Activated CD8-positive, alpha-beta memory T cell treated with anti-CD3 and anti-CD28 coated beads for 24 hours (primary cell): Measurements from ENCODE around the gene SLC9C2.
"Not testable (repeated sequence)": the region's sequence is repeated elsewhere in the genome, so short reads cannot be mapped to it uniquely, and the experiment has no call there.

ENCODE experiments used
- DNase-seq: peaks from one replicate; pipeline ENCODE4 v3.0.0-alpha.2; 2020

SLC9C2 gene

GRCh38 chr1:173529106-173529505, 73.8 kb downstream of the SLC9C2 start:
- no peak for DNase-seq

DNA sequence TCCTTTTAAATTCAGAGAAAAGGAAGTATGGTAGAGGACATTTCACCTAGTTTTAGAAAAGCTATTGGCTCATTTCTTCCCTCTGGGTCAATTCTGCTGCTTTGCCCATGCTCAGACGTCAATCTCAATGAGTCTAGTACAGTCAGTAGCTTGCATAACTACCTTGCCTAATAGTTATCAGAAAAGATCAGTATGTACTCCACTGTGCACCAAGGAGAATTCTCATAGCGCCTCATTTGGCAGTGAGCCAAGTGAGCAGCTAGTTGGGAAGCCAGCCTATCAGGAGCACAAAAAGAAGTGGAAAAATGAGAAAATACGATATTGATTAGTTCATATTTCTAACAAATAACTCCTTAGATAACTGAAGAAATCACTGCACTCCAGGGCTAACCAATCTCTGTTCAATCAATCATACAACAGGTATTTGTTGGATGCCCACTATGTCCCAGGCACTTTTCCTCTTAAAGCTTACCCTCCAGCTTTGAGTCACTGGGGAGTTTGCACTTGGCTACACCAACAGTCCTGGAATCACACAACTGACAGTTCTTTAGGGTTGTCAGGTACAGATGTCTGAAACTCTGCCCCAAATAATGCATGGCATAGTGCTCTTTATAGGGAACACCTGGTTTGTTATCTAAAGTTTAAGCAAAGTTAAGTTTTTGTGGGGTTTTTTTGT, 75.6 kb downstream of the SLC9C2 start:
- no peak for DNase-seq

DNA sequence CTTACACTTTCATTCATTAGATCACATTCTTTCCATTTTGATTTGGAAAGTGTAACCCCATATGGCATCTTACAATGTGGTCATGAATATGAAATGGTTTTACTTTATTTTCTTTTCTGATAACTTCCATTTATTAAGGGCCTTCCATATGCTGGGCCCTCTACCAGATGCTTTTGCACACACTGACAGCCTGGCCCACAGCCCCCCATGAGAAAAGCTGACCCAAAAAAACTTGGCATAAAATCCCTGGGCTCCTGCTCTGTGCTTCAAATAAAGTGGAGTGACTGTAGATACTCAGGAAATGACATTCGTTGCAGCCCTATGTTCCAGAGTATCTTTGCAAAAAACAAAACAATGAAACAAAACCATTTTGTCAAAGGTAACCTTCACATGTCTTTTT, 76.9 kb downstream of the SLC9C2 start:
- DNase-seq, result no peak

DNA sequence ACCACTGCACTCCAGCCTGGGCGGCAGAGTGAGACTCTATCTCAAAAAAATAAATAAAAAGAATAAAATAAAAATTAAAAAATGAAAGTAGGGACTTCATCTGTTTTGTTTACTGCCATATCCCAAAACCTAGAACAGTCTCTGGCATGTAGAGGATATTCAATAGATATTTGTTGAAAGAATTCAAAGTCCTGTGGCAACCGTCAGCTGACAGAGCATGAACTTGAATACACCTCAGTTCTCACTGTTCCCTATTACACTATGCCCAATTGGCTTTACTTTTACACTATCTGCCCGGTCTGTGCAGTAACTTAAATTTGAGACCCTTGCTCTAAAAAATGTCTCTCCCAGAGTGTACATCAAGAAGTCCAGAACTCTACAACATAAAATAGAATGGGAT, 79.5 kb downstream of the SLC9C2 start:
- DNase-seq, result no peak

GRCh38 chr1:173520799-173521198, 82.1 kb downstream of the SLC9C2 start:
- no peak for DNase-seq

DNA sequence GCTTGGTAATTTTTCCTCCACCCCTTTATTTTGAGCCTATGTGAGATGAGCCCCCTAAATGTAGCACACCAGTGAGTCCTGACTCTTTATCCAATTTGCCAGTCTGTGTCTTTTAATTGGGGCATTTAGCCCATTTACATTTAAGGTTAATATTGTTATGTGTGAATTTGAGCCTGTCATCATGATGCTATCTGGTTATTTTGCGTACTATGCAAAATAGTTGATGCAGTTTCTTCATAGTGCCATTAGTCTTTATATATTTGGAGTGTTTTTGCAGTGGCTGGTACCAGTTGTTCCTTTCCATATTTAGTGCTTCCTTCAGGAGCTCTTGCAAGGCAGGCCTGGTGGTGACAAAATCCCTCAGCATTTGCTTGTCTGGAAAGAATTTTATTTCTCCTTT, 88.4 kb downstream of the SLC9C2 start:
- DNase-seq, result not testable (repeated sequence)

DNA sequence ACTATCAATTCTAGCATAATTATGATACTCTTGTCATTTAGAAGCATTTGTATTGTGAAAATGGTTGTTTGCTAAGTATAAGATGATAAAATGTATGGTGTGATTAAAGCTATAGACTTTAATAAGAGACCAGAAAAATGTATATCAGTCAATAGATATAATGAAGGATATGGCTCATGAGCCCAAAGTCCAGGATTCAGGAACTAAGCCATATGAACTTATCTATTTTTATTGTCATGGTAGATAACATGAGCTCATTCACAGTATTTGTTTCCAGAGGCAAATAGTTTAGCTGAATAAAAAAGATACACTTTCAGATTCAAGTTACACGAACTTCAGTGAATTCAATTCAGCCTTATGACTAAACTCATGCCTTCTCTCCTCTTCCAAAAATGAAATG, 93.1 kb downstream of the SLC9C2 start:
- no peak for DNase-seq

- DNase-seq, result no peak
Measured at GRCh38 chr1:173508541-173508940, 94.3 kb downstream of the SLC9C2 start.

DNA sequence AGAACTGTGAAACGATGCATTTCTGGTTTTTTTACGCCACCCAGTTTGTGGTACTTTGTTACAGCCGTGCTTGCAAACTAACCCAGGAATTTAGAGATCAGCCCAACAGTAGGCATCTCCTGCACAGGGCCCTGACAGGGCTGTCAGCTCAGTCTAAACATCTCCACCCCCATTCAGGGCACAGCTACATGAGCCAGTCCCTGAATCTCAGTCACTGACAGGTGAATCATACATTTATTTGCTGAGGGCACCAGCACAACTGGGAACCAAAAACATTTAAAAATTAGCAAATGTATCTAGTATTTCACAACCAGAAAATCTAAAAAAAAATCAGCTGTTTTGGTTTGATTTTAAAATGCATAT, 95.0 kb downstream of the SLC9C2 start:
- DNase-seq, result no peak

GRCh38 chr1:173507205-173507846, 95.5 kb downstream of the SLC9C2 start:
- DNase-seq, result no peak

DNA sequence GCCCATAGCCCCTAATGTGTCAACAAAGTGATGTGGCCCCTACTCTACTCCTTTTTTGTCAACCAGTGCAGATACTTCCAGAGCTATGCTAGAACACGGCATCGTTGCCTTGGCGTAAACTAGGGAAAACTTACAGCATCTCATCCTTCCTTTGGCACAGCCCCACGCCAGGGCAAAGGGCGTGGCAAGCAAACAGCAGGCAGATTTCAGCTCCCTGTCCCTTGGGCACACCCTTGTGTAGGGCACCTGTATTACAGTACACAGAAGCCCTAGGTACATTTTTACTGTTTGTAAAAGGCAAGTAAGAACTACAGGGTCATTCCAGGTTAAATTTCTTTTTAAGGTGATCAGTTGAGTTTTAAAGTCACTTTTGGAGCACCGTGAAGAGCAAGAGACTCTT, 96.4 kb downstream of the SLC9C2 start:
- DNase-seq, result no peak

GRCh38 chr1:173505391-173505790, 97.5 kb downstream of the SLC9C2 start:
- no peak for DNase-seq

DNA sequence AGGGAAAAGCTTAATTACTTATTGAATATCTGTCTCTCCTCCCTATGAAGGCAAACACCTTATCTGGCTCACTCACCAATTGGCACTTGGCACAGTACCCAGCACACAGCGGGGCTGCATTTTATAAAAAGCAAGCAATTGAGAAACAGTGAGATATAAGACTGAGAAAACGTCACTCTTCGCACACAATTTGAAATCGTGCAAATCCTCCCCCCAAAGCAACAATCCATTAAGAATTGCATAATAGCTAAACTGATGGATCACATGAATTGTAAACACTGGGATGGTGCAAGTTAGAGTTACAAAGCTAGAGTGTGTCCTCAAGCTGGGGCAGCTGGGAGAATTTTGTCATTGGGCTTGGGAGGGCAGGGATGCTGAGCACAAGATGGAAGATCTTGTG, 98.6 kb downstream of the SLC9C2 start:
- DNase-seq, result no peak

DNA sequence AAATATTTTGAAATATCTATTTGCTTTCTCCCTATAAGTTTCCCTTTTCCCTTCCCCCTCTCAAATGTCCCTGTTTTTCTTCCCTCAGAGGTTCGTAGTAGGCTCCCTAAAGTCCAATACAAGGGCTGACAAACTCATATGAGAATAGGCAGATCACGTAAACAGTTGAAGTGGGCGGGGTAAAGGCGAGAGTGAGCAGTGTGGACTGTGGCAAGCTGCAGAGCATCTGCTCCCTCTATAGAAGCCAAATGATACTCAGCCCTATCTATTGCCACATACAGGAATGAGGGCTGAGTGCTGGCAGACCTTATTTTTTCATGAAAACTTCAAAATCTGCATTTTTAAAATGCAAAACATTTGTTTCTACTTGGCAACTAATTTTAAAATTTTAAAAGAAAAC, 99.5 kb downstream of the SLC9C2 start:
- no peak for DNase-seq

DNA sequence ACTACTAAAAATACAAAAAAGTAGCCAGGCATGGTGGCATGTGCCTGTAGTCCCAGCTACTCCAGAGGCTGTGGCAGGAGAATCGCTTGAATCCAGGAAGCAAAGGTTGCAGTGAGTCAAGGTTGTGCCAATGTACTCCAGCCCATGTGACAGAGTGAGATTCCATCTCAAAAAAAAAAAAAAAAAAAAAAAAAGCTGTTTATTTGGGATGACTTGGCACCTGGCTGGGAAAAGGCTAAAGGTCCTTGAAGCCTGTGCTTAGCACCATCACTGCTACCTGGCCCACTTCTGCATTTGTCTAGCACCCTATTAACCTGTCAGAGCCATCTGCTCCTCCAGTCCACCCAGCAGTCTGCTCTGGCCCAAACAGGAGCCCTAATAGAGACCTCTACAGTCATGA, 100.8 kb downstream of the SLC9C2 start:
- no peak for DNase-seq

- DNase-seq, result no peak
Measured at GRCh38 chr1:173499729-173500128, 103.1 kb downstream of the SLC9C2 start.

- no peak for DNase-seq
Measured at GRCh38 chr1:173496757-173497320, 106.0 kb downstream of the SLC9C2 start.

DNA sequence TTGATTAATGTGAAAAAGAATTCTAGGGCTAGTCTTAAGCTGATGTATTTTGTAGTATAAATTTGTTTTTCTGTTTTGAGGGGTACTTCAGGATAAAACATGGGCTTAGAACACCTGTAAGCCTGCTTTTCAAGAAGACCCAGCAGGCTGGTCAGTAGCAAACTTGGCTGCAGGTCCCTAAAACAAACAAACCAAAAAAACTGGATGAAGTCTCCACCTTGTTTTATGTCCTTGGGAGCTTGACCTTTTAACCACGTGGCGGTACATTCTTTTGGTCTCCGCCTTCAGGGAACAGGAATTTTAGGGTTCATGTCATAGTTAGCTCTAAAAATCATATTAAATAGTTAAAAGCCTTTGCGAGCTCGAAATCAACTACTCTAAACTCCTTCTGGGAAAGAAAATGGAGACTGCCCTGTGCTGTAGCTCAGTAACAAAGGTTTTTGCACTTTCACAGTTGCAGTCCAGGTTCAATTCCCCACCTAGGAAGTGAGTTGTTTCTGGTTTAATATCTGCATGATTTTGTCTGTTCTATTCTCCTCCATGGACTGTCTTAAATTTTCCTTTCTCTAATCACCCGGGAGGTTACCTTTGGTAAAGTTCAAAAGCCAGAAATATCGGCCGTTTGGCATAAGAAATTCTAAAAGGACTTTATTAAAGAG, 107.1 kb downstream of the SLC9C2 start:
- DNase-seq, result no peak

DNA sequence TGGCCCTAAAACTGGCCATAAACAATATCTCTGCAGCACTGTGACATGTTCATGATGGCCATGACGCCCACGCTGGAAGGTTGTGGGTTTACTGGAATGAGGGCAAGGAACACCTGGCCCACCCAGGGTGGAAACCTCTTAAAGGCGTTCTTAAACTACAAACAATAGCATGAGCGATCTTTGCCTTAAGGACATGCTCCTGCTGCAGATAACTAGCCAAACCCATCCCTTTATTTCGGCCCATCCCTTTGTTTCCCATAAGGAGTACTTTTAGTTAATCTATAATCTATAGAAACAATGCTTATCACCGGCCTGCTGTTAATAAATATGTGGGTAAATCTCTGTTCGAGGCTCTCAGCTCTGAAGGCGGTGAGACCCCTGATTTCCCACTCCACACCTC, 109.7 kb downstream of the SLC9C2 start:
- not testable (repeated sequence) for DNase-seq

- no peak for DNase-seq
Measured at GRCh38 chr1:173491508-173491907, 111.4 kb downstream of the SLC9C2 start.

DNA sequence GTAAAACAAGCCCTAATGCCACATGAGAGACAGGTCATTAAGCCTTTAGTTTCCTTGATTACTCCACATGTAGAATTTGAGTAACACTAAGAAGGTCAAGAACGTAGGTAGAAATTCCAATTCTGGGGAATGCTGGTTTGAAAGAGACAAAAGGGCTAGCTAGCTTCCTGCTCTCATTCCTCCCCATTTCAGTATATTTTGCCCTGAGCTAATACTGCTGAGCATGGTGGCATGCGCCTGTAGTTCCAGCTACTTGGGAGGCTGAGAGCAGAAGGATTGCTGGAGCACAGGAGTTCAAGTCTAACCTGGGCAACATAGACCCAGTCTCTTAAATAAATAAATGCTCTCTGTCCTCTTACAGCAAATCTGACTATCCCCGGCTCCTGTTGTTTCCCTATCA, 112.9 kb downstream of the SLC9C2 start:
- DNase-seq, result no peak

GRCh38 chr1:173489149-173489600, 113.7 kb downstream of the SLC9C2 start:
- no peak for DNase-seq

GRCh38 chr1:173488001-173488400, 114.9 kb downstream of the SLC9C2 start:
- no peak for DNase-seq

DNA sequence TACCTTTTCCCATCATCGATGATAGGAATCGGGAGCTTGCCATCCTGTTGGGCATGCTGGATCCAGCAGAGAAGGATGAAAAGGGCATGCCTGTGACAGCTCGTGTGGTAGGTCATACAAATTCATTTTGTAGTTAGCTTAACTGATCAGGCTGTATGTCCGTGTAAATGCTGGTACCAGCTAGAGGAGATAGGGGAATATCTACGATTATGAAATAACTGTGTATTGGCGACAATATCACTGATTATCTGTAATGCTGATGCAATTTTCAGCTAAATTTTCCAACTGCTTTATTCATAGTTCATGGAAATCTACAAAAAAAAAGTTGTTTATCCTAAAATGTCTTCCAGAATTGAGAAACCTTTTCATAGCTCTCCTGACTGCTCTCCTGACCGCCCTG, 117.5 kb downstream of the SLC9C2 start:
- no peak for DNase-seq
